Frontal cortex (tissue), 4 donors: ENCODE results near the gene OVCH2. TPM values are rescaled to one million over a fixed set of nuclear protein-coding genes. Genes with fewer than 3 reads are reported as not detected.
"Not testable (repeated sequence)": the region's sequence is repeated elsewhere in the genome, so short reads cannot be mapped to it uniquely, and the experiment has no call there.

Source experiments
- DNase-seq, 2 donors: peaks; one replicate each; pipeline ENCODE4 v3.0.0; 2012; ENCODE audit warnings: low spot score in 2 of 2
- FAIRE-seq: peaks from 2 replicates; lab custom pipeline; 2012; peaks lifted over from hg19 to GRCh38; lab: Jason Lieb, UNC
- total RNA-seq: library from RNA; depleted of rRNA; stranded (reverse); fragments of >200 nt; gene quantifications from one replicate; pipeline ENCODE4 v1.2.3, GENCODE V29; 2014
- donor health status: control.
- donor health status: control.
- donor health status: control.

The OVCH2 gene
- total RNA-seq: not detected

DNA sequence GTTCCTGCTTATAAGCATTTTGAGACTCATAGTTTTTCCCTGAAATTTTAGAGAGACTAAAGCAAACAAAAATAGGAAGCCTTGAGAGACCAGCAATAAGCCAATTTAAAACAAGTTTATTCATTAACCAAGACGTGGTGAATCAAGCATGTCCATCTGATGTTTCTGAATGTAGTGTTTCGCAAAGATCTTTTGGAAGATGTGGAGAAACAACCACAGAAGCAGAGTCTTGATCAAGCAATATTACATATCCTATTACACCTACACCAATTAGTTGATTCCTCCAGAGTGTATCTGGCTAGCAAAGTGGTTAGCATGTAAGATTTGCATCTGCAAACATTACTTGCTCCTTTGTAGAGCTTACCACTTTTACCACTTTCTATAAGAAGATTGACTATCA is at the start of gene OVCH2:
OVCH2 (minus strand) TSS at position 101 of the 400 bp plus-strand sequence; CDS start at position 18, 83 bp downstream.
- no peak for DNase-seq
- FAIRE-seq: no peak

DNA sequence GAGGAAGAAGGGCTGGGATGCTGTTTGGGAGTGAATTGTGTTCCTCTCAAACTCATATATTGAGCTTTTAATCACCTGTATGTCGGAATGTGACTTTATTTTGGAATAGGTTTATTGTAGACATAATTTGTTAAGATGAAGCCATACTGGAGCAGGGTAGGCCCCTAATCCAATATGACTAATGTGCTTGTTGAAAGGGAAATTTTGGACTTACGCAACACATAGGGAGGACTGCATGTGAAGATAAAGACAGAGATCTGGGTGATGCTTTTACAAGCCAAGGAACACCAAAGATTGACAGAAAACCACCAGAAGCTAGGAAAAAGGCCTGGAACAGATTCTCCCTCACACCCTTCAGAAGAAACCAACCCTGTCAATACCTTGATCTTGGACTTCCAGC is 43.2 kb upstream of the OVCH2 start:
- FAIRE-seq: no peak

GRCh38 chr11:7734767-7735166 is 28.5 kb upstream of the OVCH2 start:
- FAIRE-seq, DNase-seq: not testable (repeated sequence)

More for the DNA sequence above, 43.2 kb upstream of the OVCH2 start:
- DNase-seq: no peak

DNA sequence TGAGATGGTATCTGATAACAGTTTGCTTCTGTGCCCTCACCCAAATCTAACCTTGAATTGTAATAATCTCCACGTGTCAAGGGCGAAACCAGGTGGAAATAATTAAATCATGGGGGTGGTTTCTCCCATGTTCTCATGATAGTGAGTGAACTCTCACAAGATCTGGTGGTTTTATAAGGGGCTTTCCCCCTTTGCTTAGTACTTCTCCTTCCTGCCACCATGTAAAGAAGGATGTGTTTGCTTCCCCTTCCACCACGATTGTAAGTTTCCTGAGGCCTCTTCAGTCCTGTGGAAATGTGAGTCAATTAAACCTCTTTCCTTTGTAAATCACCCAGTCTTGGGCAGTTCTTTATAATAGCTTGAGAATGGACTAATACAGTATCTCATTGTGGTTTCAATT is 8.5 kb upstream of the OVCH2 start:
- FAIRE-seq (no peak), DNase-seq (no peak)

- FAIRE-seq: no peak
- no peak for DNase-seq
Measured at GRCh38 chr11:7703740-7704139, 2.5 kb downstream of the OVCH2 start.

DNA sequence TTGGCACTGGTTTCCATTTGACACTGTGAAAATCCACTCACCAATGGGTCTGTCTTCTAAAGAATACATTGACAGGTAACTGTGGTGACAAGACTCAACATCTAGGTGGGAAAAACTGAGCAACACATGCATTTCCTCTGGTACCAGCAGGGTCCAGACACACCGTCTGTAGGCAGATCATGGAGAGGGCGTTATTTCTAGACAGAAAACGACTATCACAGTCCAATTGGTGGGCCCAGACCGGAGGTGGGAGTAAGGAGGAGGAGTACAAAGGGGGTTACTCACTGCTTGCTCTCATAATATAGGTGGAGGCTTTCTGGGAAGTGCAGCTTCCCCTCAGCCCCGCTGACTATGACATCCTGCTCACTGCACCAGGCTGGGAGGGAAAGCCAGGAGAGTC is 9.9 kb downstream of the OVCH2 start:
- no peak for DNase-seq
- no peak for FAIRE-seq

DNA sequence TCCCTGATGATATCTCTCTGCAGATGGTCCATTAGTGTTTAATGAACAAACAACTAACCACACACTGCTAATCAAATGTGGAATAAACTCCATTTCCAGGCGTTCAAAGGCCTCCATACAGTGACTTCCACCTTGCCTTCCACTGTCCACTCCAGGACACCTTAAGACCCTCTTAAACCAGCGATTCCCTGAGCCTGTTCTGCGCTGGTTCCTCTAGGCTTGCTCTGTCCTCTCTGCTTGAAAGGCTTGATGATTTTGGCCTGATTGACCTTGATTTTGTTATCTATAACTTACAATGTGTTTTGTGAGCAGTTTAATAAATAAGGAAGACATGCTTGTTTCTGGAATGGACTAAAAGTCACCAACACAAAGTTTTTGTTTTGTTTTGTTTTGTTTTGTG is 12.0 kb downstream of the OVCH2 start:
- DNase-seq (no peak), FAIRE-seq (no peak)

DNA sequence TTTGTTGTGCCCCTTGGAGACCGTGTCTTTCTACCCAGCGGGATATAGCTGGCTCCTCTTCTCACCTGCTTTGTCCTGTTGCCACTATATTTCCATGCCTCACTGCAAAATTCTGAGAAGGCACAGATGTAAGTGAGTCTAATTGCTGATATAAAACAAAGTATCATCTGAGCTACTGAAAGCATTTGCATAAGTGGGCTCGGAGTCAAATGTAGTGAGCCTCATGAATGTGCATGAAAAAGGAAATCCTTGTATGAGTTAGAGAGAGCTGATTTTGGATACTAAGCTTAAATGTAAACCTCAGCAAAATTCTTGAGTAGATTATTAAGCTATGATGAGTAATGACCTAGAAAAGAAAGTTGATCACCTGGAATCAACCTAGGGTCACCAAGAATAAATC is 13.9 kb downstream of the OVCH2 start:
- no peak for DNase-seq
- FAIRE-seq: no peak

GRCh38 chr11:7691759-7692350 is 14.4 kb downstream of the OVCH2 start:
- no peak for FAIRE-seq
- no peak for DNase-seq

GRCh38 chr11:7690648-7691047 is 15.6 kb downstream of the OVCH2 start:
- FAIRE-seq: no peak

DNA sequence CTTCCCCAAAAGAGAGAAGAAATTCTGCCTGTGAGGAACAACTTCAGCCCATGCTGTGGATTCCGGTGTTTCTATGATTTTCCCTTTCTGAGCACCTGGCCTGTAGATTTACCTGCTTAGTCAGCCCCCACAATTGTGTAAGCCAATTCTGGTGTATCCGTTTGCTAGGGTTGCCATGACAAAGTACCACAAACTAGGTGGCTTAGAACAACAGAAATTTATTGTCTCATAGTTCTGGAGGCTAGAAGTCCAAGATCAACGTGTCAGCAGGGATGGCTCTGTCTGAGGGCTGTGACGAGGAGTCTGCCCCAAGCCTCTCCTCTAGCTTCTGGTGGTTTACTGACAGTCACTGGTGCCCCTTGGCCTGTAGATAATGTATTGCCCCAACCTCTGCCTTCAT is 17.0 kb downstream of the OVCH2 start:
- no peak for FAIRE-seq
- no peak for DNase-seq

More at GRCh38 chr11:7690648-7691047, 15.6 kb downstream of the OVCH2 start:
- no peak for DNase-seq

- DNase-seq: no peak
- no peak for FAIRE-seq
Measured at GRCh38 chr11:7688238-7688826, 17.9 kb downstream of the OVCH2 start.

GRCh38 chr11:7687386-7687785 is 18.9 kb downstream of the OVCH2 start:
- no peak for DNase-seq
- FAIRE-seq: no peak

DNA sequence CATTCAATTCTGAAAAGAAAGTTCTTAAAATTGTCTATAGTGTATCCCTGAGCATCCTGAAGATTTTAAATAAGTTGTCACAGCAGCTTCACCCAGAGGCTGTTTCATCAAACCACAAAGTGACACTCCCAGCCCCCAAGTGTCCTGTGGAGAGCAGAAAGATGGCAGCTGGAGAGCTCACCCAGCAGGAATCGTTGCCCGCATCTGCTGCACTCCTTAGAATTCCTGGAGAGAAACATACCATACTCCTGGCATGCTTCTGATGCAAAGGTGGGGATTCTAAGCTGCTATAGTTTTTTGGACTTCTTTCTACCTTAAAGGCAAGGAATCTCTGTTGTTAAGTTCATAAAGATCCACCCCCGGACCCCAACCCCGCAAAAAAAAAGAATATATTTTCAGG is 19.5 kb downstream of the OVCH2 start:
- DNase-seq (no peak), FAIRE-seq (no peak)

- DNase-seq (no peak), FAIRE-seq (no peak)
Measured at GRCh38 chr11:7683571-7683970, 22.7 kb downstream of the OVCH2 start.

- FAIRE-seq: no peak
- no peak for DNase-seq
Measured at GRCh38 chr11:7677796-7678201, 28.5 kb downstream of the OVCH2 start.

DNA sequence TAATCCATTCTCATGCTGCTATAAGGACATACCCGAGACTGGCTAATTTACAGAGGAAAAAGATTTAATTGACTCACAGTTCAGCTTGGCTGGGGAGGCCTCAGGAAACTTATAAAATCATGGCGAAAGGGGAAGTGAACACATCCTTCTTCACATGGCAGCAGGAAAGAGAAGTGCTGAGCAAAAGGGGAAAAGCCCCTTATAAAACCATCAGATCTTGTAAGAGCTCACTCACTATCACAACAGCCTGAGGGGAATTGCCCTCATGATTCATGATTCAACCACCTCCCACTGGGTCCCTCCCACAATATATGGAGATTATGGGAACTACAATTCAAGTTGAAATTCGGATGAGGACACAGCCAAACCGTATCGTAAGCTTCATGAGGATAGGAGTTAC is 29.2 kb downstream of the OVCH2 start:
- DNase-seq (no peak), FAIRE-seq (no peak)

GRCh38 chr11:7675631-7676030 is 30.6 kb downstream of the OVCH2 start:
- FAIRE-seq: no peak
- DNase-seq: no peak

- DNase-seq (no peak), FAIRE-seq (no peak)
Measured at GRCh38 chr11:7673724-7674434, 32.4 kb downstream of the OVCH2 start.

DNA sequence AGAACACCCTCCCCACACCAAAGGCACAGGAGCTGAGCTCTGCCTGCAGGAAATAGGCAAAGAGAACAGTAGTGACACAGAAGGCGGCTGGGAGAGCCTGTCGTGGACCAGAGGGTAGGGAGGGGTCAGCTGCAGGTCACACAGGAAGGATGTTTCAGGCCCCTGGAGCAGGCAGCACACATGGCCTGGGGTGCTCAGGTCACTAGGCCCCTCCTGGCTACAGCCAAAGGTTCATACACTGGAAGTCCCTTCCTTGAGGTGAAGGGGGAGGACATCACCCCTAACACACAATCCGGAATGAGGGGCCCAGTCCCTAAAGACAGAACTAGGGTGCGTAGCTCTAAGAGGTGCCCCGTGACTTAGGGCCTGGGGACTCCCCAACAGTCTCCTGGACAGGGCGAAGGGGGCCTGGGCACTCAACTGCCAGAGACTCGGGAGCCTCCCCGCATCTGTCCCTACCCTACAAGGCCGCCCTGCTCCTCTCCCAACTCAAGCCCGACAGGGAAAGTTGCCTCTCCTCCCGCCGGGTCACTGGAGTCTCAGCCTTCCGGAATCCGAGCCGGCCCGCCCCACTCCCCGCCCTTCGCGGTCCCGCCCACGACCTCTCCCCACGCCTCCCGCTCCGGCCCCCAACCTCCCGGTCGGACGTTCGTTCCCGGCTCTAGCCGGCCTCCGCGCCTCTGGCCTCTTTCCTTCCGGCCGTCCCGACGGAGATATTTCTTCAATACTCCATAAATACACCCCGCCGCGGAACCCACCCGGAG is 33.1 kb downstream of the OVCH2 start, which contains the start of gene CYB5R2:
CYB5R2 (minus strand) TSS at position 541 of the 764 bp plus-strand sequence. CDS start 675 bp downstream, outside the sequence.
- no peak for FAIRE-seq
- DNase-seq: peak; percentile 59 to 60
